Measurements from ENCODE around the gene KCNQ1OT1.

The KCNQ1OT1 gene

GRCh38 chr11:2665526-2666400 is 34.0 kb downstream of the KCNQ1OT1 start:
- no peak for DNase-seq

GRCh38 chr11:2664791-2665525 is 34.8 kb downstream of the KCNQ1OT1 start:
- DNase-seq: no peak

- DNase-seq: no peak
Measured at GRCh38 chr11:2664376-2664775, 35.4 kb downstream of the KCNQ1OT1 start.

GRCh38 chr11:2663915-2664314 is 35.9 kb downstream of the KCNQ1OT1 start:
- DNase-seq: no peak

GRCh38 chr11:2663506-2663905 is 36.3 kb downstream of the KCNQ1OT1 start:
- no peak for DNase-seq

- no peak for DNase-seq
Measured at GRCh38 chr11:2662430-2663299, 37.1 kb downstream of the KCNQ1OT1 start.

GRCh38 chr11:2662024-2662312 is 37.8 kb downstream of the KCNQ1OT1 start:
- no peak for DNase-seq

- no peak for DNase-seq
Measured at GRCh38 chr11:2661173-2662023, 38.4 kb downstream of the KCNQ1OT1 start.

- no peak for DNase-seq
Measured at GRCh38 chr11:2660357-2660939, 39.3 kb downstream of the KCNQ1OT1 start.

- DNase-seq: no peak
Measured at GRCh38 chr11:2657697-2658284, 42.0 kb downstream of the KCNQ1OT1 start.

GRCh38 chr11:2656859-2657258 is 42.9 kb downstream of the KCNQ1OT1 start:
- no peak for DNase-seq

GRCh38 chr11:2655834-2656622 is 43.8 kb downstream of the KCNQ1OT1 start:
- DNase-seq: peak; percentile 44

- DNase-seq: no peak
Measured at GRCh38 chr11:2655016-2655719, 44.6 kb downstream of the KCNQ1OT1 start.

GRCh38 chr11:2653930-2654739 is 45.7 kb downstream of the KCNQ1OT1 start:
- DNase-seq: no peak

GRCh38 chr11:2653198-2653551 is 46.6 kb downstream of the KCNQ1OT1 start:
- DNase-seq: no peak

GRCh38 chr11:2652333-2653197 is 47.2 kb downstream of the KCNQ1OT1 start:
- DNase-seq: no peak

GRCh38 chr11:2651826-2652271 is 47.9 kb downstream of the KCNQ1OT1 start:
- no peak for DNase-seq

- DNase-seq: no peak
Measured at GRCh38 chr11:2651054-2651617, 48.7 kb downstream of the KCNQ1OT1 start.
